Activated effector memory CD4-positive, alpha-beta T cell treated with Interleukin-2 at 50 U/mL for 16 hours (primary cell): Measurements from ENCODE around the gene MICB.
A peak's percentile ranks its signal among the peaks of the same experiment; 100 is the strongest.

Source experiments
- DNase-seq: peaks from one replicate; pipeline ENCODE4 v3.0.0-alpha.2; 2020

Gene MICB

GRCh38 chr6:31513456-31514165, 15.7 kb downstream of the MICB start:
- DNase-seq: no peak

- DNase-seq: no peak
Measured at GRCh38 chr6:31521835-31522234, 23.9 kb downstream of the MICB start.

DNA sequence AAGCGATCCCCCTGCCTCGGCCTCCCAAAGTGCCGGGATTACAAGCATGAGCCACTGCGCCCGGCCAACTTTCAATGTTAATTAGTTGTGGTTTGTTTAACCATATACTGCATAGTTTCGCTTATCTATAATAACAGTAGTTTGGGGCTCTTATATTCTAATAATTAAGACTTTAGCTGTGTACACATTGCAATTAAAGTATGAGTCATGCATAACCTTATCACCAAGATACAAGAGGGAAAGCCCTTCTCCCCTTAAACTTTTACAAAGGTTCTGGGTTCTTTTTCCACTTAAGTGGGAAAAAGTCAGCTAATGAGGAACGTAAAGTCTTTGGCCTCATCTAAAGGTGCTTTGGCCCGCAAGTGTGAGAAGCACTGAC, 27.6 kb downstream of the MICB start:
- DNase-seq: no peak

DNA sequence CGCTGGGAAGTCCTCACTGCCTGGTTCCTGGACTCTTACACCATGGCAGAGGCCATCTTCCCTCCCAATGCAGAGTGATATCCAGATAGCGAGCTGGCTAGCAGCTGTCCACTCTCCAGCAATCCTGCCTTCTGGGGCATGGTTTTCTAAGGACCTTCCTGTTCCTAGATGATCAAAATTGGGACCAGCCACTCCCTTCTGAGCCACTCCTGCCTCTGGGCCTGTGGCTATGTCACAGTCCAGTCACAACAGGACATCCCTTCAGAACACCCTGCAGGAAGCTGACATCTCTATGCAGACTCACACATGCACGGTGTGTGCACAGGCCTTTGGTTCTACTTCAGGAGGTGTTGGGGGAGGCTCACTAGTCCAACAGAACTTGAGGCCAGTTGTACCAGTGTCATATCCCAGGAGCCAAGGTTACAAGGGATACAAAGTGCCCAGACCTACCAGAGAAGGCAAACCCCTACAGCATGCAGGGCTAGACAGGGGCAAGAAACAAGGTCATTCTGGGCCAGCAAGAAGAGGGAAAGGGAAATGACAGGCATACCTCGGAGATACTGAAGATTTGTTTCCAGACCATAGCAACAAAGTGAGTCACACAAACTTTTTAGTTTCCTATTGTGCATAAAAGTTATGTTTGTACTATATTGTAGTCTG, 28.1 kb downstream of the MICB start:
- no peak for DNase-seq

GRCh38 chr6:31528307-31528777, 30.4 kb downstream of the MICB start:
- no peak for DNase-seq

DNA sequence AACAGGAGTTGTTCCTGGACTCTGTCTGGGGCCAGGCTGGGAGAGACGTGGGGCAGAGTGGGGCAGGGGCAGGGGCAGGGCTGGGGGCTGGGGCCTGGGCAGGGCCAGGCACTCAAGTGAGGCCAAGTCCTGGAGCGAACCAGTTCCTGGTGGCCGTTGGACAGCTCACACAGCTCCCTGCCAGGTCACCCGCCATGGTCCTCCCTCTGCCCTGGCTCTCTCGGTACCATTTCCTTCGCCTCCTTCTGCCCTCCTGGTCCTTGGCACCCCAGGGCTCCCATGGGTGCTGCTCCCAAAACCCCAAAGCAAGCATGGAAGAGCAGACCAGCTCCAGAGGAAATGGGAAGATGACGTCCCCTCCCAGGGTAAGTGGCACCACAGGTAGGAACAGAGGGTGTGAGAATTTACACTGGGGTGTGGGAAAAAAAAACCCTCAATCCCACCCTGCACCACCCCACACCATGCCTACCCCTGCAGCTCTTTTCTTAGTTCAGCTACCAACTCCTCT, 30.9 kb downstream of the MICB start, which contains the start of gene MCCD1:
Gene MCCD1, plus strand, starts transcription at position 142 of the 508 bp plus-strand sequence. Its CDS starts 53 bp downstream, at position 195.
- no peak for DNase-seq

GRCh38 chr6:31529329-31530150, 31.6 kb downstream of the MICB start:
- DNase-seq: no peak

DNA sequence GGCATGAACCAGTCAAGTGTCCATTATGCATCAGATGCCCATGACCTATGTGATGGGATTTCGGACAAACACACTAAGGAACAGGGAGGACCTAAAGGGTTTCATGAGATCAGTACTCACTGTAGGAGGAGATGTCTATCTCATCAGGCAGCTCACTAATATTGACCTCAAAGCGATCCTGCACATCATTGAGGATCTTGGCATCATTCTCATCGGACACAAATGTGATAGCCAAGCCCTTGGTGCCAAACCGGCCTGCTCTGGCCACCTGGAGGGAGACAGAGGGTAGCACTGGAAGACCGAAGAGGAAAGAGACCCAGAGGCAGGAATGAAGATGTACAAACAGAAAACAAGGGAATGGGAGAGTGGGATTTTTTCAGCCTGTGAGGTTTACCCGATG, 32.7 kb downstream of the MICB start:
- DNase-seq: no peak

DNA sequence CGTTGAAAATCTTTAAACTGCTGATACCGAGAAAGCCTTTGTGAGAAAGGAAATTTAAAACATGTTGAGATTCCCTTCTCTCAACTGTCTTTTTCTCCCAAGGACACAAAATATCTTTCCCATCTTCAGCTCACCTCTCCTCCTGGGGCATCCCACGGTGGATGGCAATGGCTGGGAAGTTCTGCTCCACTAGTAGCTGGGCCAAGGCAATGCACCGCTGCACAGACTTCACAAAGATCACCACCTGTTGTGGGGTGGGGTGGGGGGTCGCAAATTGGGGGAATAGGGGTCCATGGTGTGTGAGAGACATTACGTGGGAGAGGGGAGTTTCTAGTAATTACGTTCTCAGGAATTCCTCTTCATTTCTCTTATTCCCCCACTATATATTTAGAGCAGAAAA, 33.2 kb downstream of the MICB start:
- no peak for DNase-seq

DNA sequence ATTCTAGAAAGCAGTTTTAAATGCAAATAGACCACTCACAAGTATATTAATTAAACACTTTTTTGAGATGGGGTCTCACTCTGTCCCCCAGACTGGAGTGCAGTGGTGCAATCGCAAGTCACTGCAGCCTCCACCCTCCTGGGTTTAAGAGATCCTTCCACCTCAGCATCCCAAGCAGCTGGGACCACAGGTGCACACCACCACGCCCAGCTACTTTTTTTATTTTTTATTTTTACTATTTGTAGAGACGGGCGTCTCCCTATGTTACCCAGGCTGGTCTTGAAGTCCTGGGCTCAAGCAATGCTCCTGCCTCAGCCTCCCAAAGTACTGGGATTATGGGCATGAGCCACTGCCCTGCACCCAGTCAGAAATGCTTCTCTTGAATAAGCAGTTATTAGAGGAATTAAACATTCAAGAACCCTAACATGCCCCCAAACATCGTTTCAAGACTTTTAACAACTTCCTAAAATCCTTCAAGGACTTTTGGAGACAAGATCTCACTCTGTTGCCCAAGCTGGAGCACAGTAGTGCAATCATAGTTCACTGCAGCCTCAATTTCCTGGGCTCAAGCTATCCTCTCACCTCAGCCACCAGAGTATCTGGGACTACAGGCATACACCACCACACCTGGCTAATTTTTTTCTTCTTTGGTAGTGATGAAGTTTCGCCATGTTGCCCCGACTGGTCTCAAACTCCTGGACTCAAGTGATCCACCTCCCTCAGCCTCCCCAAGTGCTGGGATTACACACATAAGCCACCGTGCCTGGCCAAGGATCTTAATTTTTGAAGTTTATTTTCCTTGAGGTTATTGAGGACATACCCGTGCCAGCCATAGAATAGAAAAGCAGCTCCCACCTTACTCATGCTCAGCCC, 34.1 kb downstream of the MICB start:
- no peak for DNase-seq

DNA sequence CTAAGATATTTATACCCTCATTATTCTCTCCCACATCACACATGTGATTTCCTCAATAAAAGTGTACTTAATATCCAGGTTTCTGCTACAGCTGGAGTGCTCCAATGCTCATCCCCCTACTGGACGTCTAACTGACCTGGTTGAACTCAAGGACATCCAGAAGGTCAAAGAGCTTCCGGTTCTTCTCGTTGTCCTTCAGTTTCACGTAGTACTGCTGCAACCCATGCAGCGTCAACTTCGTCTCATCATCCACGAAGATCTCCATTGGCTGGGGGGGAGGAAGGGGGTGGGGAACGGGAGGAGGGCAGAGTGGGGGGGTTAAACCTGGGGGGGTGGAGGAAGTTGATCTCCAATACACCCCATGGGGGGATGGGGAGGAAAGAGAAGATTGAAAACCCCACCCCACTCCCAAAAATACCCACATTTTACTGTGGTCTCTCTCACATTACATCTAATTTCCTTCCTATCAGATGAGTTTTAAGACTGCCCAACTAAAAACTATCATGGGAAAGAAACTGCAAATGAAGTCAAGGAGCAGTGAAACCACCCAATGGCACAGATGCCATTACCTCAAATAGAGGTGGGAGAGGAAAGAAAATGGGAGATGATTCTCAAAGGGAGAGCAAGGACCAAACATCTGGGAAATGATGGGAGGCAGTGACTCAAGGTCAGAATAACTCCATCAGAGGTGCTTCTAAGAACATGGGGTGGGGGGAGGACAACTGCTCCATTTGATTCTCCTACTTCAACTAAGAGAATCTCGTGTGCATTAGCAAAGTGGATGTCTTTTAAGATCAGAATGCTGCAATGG, 34.9 kb downstream of the MICB start:
- DNase-seq: no peak

DNA sequence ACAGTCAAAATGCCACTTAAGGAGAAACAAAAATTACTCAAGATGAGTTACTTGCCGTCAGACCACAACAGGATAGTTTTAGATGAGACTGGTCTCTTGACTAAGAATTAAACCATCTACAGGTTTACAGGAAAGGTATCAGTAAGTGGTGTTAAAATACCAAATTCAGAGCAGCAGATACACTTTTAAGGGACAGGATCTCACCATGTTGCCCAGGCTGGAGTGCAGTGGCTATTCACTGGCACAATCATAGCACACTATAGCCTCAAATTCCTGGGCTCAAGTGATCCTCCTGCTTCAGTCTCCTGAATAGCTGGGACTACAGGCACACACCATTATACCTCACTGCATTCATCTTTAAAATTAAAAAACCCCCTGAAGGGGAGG, 35.5 kb downstream of the MICB start:
- no peak for DNase-seq

GRCh38 chr6:31534011-31534410, 36.1 kb downstream of the MICB start:
- DNase-seq: no peak

GRCh38 chr6:31534521-31535040, 36.6 kb downstream of the MICB start:
- no peak for DNase-seq

GRCh38 chr6:31535538-31536324, 37.8 kb downstream of the MICB start:
- DNase-seq: no peak

DNA sequence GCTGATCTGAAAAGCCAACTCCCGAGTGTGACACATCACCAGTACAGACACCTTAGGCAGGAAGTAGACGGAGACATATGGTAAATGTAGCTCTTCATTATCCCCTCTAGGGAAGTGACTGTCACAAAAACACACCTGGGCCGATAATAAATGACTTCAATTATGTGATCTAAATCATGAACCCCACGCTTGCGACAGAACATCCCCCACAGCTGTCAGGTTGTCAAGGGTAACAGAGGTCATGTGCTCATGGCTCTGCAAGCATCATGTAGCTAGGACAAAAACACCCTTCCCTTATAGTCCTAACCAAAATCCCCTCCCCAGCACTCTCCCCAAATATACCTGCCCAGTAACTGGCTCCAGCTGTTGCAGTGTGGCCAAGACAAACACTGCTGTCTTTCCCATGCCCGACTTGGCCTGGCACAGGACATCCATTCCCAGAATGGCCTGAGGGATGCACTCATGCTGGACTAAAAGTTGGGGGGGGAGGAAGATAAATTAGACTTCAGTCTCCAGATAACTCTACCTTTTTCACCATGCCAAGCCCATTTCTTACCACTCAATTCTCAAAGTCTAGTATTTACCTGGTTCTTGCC, 41.0 kb downstream of the MICB start:
- DNase-seq: no peak

- DNase-seq: no peak
Measured at GRCh38 chr6:31540640-31541039, 42.7 kb downstream of the MICB start.

DNA sequence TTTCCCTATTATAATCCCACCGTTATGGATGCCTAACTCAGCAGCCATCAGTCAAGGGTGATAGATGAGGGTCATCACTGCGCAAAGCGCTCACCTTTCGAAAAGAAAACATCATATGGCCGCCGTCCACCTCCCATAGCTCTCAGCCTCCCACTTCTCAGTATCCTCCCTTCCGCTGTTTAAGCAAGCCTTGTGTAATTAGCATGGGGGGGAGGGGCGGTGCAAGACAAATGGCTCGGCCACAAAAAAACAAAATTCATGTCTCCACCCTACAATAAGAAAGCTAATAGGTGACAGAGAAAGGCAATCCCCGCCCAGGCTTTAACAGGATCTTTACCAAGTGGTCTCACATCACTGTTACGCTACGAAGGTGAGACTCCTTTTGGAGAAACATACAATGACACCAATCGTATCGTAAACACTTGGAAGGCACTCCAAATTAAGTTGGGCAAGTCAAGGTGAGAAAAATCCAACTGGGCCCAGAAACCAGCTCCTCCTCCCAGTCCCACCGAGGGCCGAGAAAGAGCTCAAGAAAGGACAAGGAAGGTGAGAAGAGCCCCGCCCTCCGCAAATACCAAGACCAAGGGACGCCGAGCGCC, 43.2 kb downstream of the MICB start:
- peak; percentile 62 for DNase-seq

- DNase-seq: peak; percentile 90
Measured at GRCh38 chr6:31541658-31542521, 43.9 kb downstream of the MICB start, which contains the start of gene DDX39B. DDX39B (minus strand) TSS chr6:31542003; CDS start chr6:31540532, 1,471 bp downstream.
